Measurements from ENCODE around the gene SRRT. TPM values are rescaled to one million over a fixed set of nuclear protein-coding genes. Genes with fewer than 3 reads are reported as not detected.

Gene SRRT
- total and polyA plus RNA-seq, 10 of the 15 experiments (the other 5 are each of a cell fraction or from before 2014, with no cell fraction given), result 11.1 to 254 (median 111) TPM

DNA sequence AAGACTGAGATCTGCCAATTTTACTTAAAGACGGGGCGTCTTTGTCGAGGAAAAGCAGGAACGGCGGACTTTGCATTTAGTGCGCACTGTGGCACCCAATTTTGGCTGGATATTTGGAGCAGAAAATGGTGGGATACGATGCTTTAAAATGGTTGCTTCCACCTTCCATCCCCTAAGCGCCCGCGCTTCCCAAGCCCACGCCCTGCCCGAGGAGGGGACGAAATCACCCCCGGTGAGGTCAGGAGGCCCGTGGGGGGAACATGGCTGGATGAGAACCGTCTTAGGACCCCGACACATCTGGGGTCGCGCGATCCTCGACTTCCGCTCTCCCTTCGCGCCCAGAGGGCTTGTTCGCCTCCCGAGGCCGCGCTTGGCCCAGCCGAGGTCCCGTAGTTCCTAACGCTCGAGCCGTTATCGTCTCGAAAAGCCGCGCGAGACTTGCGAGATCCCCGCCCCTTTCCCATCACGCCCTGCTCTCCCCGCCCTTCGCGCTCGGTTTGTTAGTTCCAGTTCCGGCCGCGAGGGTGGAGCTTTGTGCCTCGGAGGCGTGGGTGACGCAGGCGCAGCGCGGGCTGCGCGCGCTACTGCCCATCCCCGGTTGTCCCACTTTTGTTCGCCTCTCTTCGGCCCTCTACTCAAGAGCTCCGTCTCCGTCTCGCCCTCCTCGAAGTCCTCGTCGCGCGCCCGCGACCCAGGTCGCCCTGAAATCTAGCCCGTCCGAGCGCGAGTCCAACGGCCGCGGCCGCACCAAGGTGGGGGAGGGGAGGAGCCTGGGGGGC, at the start of gene SRRT (continued):
- TF ChIP-seq, protein P1, sequence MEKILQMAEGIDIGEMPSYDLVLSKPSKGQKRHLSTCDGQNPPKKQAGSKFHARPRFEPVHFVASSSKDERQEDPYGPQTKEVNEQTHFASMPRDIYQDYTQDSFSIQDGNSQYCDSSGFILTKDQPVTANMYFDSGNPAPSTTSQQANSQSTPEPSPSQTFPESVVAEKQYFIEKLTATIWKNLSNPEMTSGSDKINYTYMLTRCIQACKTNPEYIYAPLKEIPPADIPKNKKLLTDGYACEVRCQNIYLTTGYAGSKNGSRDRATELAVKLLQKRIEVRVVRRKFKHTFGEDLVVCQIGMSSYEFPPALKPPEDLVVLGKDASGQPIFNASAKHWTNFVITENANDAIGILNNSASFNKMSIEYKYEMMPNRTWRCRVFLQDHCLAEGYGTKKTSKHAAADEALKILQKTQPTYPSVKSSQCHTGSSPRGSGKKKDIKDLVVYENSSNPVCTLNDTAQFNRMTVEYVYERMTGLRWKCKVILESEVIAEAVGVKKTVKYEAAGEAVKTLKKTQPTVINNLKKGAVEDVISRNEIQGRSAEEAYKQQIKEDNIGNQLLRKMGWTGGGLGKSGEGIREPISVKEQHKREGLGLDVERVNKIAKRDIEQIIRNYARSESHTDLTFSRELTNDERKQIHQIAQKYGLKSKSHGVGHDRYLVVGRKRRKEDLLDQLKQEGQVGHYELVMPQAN (conservative IDR thresholded peaks at IDR 0.05), result no peak; the same call in 1 of the 2 replicates
- TF ChIP-seq CREB1 (IDR thresholded peaks at IDR 0.05; ENCODE audit: low read depth) (peak; percentile 58), CHD2 (IDR thresholded peaks at IDR 0.05; ENCODE audit: borderline replicate concordance, low read depth, low read length) (peak; percentile 99), SMAD5 (IDR thresholded peaks at IDR 0.05; ENCODE audit: low read depth) (peak; percentile 85), PML (IDR thresholded peaks at IDR 0.05; ENCODE audit: low read length) (peak; percentile 92), BHLHE40 (IDR thresholded peaks at IDR 0.05; ENCODE audit: borderline replicate concordance in 1 of 2, low read depth in 2 of 2, low read length in 1 of 2) (peak in 1 of 2 experiments; percentile 51; a peak in 1 of 4 replicates), MYB (IDR thresholded peaks at IDR 0.05; ENCODE audit: borderline replicate concordance, low read depth, low read length) (peak; percentile 62), TAF1 (IDR thresholded peaks at IDR 0.05; ENCODE audit: borderline replicate concordance, low read depth, low read length) (peak; percentile 85; the same call in 1 of the 2 replicates), NR2C1 (IDR thresholded peaks at IDR 0.05) (peak; percentile 73; the same call in 1 of the 2 replicates), YY1 (IDR thresholded peaks at IDR 0.05; ENCODE audit: low read depth, low read length) (peak; percentile 97), RB1 (IDR thresholded peaks at IDR 0.05; ENCODE audit: borderline replicate concordance) (no peak; the same call in none of the 2 replicates), TCF12 (IDR thresholded peaks at IDR 0.05; ENCODE audit: low read depth, low read length) (0 out of 2 replicates have a peak, but pooled peaks have one; percentile 45), HCFC1 (IDR thresholded peaks at IDR 0.05; ENCODE audit: low read length) (peak; percentile 74), POLR2A (IDR thresholded peaks at IDR 0.05; ENCODE audit: low read depth, low read length) (peak; percentile 96), MTA3 (IDR thresholded peaks at IDR 0.05; ENCODE audit: borderline replicate concordance, low read length) (no peak)
- TF ChIP-seq, protein P2, sequence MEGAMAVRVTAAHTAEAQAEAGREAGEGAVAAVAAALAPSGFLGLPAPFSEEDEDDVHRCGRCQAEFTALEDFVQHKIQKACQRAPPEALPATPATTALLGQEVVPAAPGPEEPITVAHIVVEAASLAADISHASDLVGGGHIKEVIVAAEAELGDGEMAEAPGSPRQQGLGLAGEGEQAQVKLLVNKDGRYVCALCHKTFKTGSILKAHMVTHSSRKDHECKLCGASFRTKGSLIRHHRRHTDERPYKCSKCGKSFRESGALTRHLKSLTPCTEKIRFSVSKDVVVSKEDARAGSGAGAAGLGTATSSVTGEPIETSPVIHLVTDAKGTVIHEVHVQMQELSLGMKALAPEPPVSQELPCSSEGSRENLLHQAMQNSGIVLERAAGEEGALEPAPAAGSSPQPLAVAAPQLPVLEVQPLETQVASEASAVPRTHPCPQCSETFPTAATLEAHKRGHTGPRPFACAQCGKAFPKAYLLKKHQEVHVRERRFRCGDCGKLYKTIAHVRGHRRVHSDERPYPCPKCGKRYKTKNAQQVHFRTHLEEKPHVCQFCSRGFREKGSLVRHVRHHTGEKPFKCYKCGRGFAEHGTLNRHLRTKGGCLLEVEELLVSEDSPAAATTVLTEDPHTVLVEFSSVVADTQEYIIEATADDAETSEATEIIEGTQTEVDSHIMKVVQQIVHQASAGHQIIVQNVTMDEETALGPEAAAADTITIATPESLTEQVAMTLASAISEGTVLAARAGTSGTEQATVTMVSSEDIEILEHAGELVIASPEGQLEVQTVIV (IDR thresholded peaks at IDR 0.05; ENCODE audit: borderline replicate concordance, partially characterized antibody), result peak; percentile 64
- TF ChIP-seq, protein P3, sequence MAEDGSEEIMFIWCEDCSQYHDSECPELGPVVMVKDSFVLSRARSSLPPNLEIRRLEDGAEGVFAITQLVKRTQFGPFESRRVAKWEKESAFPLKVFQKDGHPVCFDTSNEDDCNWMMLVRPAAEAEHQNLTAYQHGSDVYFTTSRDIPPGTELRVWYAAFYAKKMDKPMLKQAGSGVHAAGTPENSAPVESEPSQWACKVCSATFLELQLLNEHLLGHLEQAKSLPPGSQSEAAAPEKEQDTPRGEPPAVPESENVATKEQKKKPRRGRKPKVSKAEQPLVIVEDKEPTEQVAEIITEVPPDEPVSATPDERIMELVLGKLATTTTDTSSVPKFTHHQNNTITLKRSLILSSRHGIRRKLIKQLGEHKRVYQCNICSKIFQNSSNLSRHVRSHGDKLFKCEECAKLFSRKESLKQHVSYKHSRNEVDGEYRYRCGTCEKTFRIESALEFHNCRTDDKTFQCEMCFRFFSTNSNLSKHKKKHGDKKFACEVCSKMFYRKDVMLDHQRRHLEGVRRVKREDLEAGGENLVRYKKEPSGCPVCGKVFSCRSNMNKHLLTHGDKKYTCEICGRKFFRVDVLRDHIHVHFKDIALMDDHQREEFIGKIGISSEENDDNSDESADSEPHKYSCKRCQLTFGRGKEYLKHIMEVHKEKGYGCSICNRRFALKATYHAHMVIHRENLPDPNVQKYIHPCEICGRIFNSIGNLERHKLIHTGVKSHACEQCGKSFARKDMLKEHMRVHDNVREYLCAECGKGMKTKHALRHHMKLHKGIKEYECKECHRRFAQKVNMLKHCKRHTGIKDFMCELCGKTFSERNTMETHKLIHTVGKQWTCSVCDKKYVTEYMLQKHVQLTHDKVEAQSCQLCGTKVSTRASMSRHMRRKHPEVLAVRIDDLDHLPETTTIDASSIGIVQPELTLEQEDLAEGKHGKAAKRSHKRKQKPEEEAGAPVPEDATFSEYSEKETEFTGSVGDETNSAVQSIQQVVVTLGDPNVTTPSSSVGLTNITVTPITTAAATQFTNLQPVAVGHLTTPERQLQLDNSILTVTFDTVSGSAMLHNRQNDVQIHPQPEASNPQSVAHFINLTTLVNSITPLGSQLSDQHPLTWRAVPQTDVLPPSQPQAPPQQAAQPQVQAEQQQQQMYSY (CRISPR knock-in tag; IDR thresholded peaks at IDR 0.05), result 0 out of 2 replicates have a peak, but pooled peaks have one; percentile 34
- TF ChIP-seq, protein P4, sequence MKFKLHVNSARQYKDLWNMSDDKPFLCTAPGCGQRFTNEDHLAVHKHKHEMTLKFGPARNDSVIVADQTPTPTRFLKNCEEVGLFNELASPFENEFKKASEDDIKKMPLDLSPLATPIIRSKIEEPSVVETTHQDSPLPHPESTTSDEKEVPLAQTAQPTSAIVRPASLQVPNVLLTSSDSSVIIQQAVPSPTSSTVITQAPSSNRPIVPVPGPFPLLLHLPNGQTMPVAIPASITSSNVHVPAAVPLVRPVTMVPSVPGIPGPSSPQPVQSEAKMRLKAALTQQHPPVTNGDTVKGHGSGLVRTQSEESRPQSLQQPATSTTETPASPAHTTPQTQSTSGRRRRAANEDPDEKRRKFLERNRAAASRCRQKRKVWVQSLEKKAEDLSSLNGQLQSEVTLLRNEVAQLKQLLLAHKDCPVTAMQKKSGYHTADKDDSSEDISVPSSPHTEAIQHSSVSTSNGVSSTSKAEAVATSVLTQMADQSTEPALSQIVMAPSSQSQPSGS (IDR thresholded peaks at IDR 0.05; ENCODE audit: low read length), result peak; percentile 16; the same call in 1 of the 2 replicates
- TF ChIP-seq, protein P5, sequence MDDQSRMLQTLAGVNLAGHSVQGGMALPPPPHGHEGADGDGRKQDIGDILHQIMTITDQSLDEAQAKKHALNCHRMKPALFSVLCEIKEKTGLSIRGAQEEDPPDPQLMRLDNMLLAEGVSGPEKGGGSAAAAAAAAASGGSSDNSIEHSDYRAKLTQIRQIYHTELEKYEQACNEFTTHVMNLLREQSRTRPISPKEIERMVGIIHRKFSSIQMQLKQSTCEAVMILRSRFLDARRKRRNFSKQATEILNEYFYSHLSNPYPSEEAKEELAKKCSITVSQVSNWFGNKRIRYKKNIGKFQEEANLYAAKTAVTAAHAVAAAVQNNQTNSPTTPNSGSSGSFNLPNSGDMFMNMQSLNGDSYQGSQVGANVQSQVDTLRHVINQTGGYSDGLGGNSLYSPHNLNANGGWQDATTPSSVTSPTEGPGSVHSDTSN (IDR thresholded peaks at IDR 0.05; ENCODE audit: insufficient replicate concordance, low read depth, low read length), result no peak
